Omental fat pad (tissue), 4 donors: ENCODE measurements around the gene PTX4. TPM values are rescaled to one million over a fixed set of nuclear protein-coding genes. Genes with fewer than 3 reads are reported as not detected.

ENCODE experiments used
- ATAC-seq: fragments of 150-250 bp; one replicate; pipeline ENCODE4 v1.9.1; 2016; ENCODE audit warnings: mild to moderate bottlenecking, moderate library complexity; ENCODE audit not compliant: low FRiP score
- DNase-seq: peaks from one replicate; pipeline ENCODE4 v3.0.0-alpha.2; 2019; ENCODE audit warnings: low spot score
- CTCF ChIP-seq, 3 donors: fragments of 450-650 bp; IDR thresholded peaks; one replicate each; pipeline ENCODE4 v1.5.1; 2016 to 2017; ENCODE audit warnings: antibody characterized with exemption in 3 of 3, mild to moderate bottlenecking in 3 of 3, moderate library complexity in 2 of 3
- total RNA-seq, 4 donors: library from RNA; depleted of rRNA; stranded (reverse); fragments of >200 nt; gene quantifications; one replicate each; pipeline ENCODE4 v1.1.0, GENCODE V29; 2016

The PTX4 gene
- total RNA-seq, 4 donors from 2014 or later = not detected

GRCh38 chr16:1494711-1495110, 6.0 kb upstream of the PTX4 start:
- TF ChIP-seq CTCF (IDR thresholded peaks at IDR 0.05) = no peak
- DNase-seq = no peak
- ATAC-seq = no peak

GRCh38 chr16:1494129-1494640, 5.4 kb upstream of the PTX4 start:
- TF ChIP-seq CTCF (IDR thresholded peaks at IDR 0.05) = no peak
- DNase-seq (no peak), ATAC-seq (no peak)

DNA sequence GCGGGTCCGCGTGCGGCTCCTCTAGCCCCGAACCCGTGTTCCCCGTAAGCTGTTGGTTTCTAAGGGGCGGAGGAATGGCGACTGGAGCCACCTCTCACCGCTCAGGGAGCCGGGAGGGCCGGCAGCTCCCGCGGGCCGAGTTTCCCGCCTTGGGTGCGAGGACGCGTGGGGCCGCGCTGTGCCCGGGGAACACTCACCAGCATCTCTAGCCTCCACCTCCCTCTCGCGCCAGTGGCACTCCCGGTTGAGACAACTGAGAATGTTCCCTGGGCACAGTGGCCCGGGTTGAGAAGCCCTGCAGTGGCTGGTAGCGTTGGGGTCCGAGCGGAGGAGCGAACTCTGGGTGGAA, 5.0 kb upstream of the PTX4 start:
- peak; percentile 26 for ATAC-seq
- no peak for DNase-seq
- TF ChIP-seq CTCF (IDR thresholded peaks at IDR 0.05) = no peak

DNA sequence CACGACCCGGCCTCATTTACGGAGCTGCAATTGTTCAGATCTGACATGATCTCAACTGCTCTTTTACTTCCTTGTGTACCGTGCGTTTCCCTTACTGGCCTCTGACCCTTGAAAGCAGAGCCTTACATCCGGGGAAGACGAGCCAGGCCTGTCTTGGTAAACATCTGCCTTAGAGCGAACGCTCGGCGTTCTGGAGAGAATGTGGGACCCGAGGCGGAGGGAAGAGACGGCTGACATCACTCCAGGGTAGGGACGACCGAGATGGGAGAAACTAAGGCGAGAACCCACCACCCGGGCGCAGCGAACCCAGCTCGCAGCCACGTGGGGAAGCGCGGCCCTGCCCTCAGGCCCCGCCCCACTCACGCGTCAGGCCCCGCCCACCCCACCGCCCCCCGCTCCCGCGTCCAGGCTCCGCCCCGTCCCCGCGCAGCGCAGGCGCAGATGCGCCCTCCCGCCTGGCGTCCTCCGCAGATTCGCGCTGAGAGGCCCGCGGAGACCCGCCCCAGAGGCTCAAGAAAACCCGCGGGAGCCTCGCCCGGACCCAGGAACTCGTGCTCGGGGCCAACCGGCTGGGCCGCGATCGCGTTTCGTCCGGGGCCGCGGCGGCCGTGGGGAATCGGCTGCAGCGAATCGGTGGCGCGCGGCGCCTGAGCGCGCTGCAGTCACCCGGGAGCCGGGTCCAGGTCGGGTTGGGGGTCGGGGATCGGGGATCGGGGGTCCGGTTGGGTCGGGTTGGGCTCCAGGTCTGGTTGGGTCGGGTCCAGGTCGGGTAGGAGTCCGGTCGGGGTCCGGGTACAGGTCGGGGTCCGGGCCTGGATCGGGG, 4.4 kb upstream of the PTX4 start, which contains the start of gene TELO2:
Gene TELO2, plus strand, starts transcription at position 438 of the 823 bp plus-strand sequence. CDS start 922 bp downstream, outside the sequence.
- peak; percentile 48 for DNase-seq
- peak; percentile 79 for ATAC-seq
- no peak for TF ChIP-seq CTCF (IDR thresholded peaks at IDR 0.05)

- no peak for ATAC-seq
- no peak for DNase-seq
- no peak for TF ChIP-seq CTCF (IDR thresholded peaks at IDR 0.05)
Measured at GRCh38 chr16:1492082-1492922, 3.6 kb upstream of the PTX4 start.

GRCh38 chr16:1491327-1491726, 2.6 kb upstream of the PTX4 start:
- DNase-seq (no peak), ATAC-seq (no peak)
- no peak for TF ChIP-seq CTCF (IDR thresholded peaks at IDR 0.05)
